ENCODE data around the gene PTPRT.

The PTPRT gene

DNA sequence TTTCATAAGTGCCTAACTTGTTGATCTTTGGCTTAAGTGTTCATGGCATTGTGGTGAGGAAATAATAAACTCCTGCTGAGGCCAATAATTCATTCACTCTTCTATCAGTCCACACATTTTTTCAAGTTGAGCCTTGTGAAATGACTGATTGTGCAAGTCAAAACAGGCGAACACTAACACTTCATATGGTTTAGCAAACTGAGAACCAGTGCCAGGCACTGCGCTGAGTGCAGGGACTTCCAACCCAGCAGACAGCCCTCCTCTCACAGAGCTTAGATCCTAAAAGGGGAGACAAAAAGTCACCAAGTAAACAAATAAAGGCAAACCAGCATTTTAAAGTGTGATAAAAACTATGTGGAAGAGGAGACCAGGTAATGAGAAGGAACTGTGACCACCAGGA lies 435.0 kb downstream of the PTPRT start:
- no peak overlapping the region for H3K27ac ChIP-seq
- TF ChIP-seq, protein P1, sequence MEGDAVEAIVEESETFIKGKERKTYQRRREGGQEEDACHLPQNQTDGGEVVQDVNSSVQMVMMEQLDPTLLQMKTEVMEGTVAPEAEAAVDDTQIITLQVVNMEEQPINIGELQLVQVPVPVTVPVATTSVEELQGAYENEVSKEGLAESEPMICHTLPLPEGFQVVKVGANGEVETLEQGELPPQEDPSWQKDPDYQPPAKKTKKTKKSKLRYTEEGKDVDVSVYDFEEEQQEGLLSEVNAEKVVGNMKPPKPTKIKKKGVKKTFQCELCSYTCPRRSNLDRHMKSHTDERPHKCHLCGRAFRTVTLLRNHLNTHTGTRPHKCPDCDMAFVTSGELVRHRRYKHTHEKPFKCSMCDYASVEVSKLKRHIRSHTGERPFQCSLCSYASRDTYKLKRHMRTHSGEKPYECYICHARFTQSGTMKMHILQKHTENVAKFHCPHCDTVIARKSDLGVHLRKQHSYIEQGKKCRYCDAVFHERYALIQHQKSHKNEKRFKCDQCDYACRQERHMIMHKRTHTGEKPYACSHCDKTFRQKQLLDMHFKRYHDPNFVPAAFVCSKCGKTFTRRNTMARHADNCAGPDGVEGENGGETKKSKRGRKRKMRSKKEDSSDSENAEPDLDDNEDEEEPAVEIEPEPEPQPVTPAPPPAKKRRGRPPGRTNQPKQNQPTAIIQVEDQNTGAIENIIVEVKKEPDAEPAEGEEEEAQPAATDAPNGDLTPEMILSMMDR (IDR thresholded peaks at IDR 0.05): no peak
- no peak for TF ChIP-seq ZFX (IDR thresholded peaks at IDR 0.05; ENCODE audit: borderline replicate concordance)

DNA sequence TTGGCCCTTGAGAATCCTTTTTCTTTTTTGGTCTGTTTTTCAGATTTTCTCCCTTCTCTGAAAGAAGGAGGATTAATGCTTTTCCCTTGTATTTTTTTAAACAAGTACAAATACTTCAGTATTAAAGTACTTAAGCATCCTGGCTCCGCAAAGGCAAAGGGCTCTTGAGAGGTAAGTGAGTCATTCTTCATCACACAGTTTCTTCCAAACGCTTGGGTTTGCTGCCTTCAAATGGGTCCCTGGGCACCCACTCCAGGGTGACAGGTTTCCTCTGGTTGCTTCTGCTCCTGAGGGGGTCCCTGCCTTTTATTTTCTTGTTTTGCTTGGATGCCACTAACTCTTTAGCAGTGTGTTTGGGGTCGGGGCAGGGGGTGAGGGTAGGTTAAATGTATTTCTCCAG lies 437.1 kb downstream of the PTPRT start:
- no peak for TF ChIP-seq ZFX (IDR thresholded peaks at IDR 0.05; ENCODE audit: borderline replicate concordance)
- TF ChIP-seq, protein P1 (IDR thresholded peaks at IDR 0.05): no peak

DNA sequence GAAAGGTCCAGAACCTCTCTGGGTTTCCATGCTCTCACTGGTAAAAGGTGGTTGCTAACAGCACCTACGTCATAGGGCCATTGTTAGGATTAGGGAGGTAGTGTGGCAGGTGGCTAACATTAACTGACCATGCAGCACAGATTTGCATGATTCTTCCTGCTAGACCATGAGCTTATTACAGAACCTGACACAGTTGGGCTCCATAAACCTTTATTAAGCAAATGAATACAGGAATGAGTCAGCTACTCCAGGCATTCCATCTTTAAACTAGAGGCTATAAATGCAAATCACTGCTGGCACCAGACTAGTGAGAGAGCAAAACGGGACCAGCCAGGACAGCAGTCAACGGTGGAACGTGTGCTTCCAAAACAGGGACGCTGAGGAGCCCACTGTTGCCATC lies 440.1 kb downstream of the PTPRT start:
- TF ChIP-seq, protein P1 (IDR thresholded peaks at IDR 0.05): no peak
- TF ChIP-seq ZFX (IDR thresholded peaks at IDR 0.05; ENCODE audit: borderline replicate concordance): no peak
- no peak overlapping the region for H3K27ac ChIP-seq

More for the DNA sequence above, 437.1 kb downstream of the PTPRT start:
- no peak overlapping the region for H3K27ac ChIP-seq

DNA sequence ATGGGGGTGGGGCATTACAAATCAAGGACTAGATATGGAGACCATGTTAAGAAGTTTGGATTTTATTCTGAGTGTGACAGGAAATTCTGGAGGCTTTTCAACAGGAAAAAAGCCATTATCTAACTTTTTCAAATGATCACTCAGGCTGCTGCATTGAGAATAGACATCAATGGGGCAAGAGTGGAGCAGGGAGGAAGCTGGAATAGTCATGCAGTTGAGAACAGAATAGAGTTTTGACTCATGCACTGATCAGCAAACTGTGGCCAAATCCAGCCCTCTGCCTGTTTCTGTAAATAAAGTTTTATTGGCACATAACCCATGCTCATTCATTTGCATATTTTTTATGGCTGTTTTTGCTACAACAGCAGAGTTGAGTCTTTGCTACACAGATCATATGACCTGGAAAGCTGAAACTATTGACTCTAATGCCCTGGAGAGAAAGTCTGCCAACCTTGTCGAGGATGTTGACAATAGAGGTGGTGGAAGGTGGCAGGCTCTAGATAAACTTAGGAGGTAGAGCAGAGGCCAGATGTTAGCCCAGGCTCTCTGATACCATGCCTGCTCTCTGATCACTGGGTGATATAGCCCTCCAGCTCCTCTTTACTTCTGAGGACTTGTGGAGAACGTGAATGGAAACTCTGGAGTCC lies 441.8 kb downstream of the PTPRT start:
- no peak for TF ChIP-seq ZFX (IDR thresholded peaks at IDR 0.05; ENCODE audit: borderline replicate concordance)
- TF ChIP-seq, protein P1 (IDR thresholded peaks at IDR 0.05): no peak
- no peak overlapping the region for H3K27ac ChIP-seq

DNA sequence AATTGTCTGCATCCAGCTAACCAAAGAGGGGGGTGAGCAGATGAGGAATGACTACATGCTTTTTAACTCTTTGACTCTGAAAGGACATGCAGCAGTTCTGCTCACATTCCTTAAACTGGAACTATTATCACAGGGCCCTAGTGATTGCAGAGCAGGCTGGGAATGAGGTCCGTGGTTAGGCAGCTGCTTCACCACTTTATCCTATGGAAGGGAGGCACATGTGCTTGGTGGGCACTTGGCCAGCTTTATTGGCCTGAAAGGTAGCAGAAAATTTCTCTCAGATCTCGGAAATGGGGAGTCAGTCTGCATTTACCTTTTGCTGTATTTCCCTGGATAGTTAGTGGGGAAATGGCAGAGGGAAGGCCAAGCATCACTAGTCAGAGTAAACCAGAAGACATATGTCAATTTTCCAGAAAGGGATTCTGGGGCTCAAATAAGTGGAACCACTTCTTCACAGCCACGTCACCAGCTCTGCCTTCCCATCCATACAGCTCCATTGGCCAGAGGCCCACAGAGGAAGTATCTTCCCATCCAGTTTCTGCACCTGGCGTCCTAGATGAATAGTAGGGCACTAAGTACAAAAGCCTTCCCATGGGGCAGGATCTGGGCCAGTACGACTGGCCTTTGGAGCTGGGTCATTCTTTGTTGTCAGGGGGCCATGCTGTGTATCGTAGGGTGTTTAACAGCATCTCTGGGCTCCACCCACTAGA lies 444.8 kb downstream of the PTPRT start:
- no peak overlapping the region for H3K27ac ChIP-seq
- TF ChIP-seq ZFX (IDR thresholded peaks at IDR 0.05; ENCODE audit: borderline replicate concordance): no peak
- TF ChIP-seq, protein P1 (IDR thresholded peaks at IDR 0.05): no peak

DNA sequence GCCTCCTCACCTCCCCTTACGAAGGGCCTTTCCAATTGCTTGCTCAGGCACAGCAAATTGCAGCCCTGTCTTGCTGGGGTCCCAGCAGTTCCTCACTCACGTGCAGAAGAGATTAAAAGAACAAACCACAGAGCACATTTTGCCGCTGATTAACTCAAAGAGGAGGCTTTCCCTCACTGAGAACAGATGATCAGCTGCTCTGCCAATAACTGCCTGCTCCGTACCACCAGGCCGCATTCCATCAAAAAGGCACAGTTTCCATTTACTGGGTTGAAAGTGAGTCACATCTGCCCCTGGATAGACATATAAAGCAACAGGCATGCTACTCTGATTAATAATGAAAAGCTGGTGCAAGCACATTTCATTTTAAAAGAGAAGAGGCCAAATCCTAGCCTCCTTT lies 446.8 kb downstream of the PTPRT start:
- no peak overlapping the region for H3K27ac ChIP-seq
- no peak for TF ChIP-seq ZFX (IDR thresholded peaks at IDR 0.05; ENCODE audit: borderline replicate concordance)
- TF ChIP-seq, protein P1 (IDR thresholded peaks at IDR 0.05): no peak

DNA sequence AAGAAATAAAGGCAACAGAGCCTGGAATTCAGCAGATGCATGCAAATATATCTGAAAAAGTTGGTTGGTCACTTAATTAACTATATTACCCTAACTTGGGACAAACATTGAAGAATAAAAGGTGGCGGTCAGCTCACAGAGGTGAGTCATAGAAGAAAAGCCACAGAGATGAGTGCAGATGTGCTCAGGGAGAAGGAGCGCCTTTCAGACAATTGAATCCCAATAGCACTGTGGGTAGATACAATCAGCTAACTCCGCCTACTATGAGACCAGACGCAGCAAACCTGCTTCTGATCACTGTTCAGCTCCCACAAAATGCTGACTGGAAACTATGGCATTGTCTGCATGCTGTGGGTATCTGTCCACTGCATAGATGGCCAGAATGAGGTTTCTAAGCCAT lies 447.8 kb downstream of the PTPRT start:
- TF ChIP-seq, protein P1 (IDR thresholded peaks at IDR 0.05): no peak
- TF ChIP-seq ZFX (IDR thresholded peaks at IDR 0.05; ENCODE audit: borderline replicate concordance): no peak
- no peak overlapping the region for H3K27ac ChIP-seq

All from 22Rv1 (cell line).